Naive thymus-derived CD4-positive, alpha-beta T cell (primary cell): ENCODE results near the gene P2RX7. TPM values are rescaled to one million over a fixed set of nuclear protein-coding genes. Genes with fewer than 3 reads are reported as not detected.

ENCODE experiments used
- ATAC-seq: fragments of 150-1000 bp; cut with Tn5 transposase; 2 replicates; pipeline ENCODE4 v1.10.0; 2021; ENCODE audit warnings: mild to moderate bottlenecking, moderate library complexity
- CTCF ChIA-PET: fragments of 350-600 bp; sonication (Branson Sonifier 250); formaldehyde crosslinking; loops from one replicate; lab custom pipeline; 2021; ENCODE audit warnings: antibody characterized with exemption; lab: Charles Lee
- POLR2A ChIA-PET: fragments of 350-600 bp; sonication (Branson Sonifier 250); formaldehyde crosslinking; loops from one replicate; lab custom pipeline; 2021; ENCODE audit warnings: antibody characterized with exemption, inconsistent platforms; lab: Charles Lee
- DNase-seq, 9 donors: peaks; one replicate each; pipeline versions ENCODE4 v3.0.0 to v3.0.0-alpha.2; 2020 to 2022; ENCODE audit warnings: mixed read lengths in 1 of 9
- H3K27ac ChIP-seq: one replicate; pipeline ENCODE4 v1.7.0; 2013; ENCODE audit warnings: mild to moderate bottlenecking, low read depth, low read length, moderate library complexity
- H3K27me3 ChIP-seq, 2 donors: one replicate each; pipeline ENCODE4 v1.7.0; 2013; ENCODE audit warnings: low read length in 2 of 2, mild to moderate bottlenecking in 2 of 2, moderate library complexity in 2 of 2; ENCODE audit not compliant: control insufficient read depth in 2 of 2, insufficient read depth in 2 of 2
- H3K36me3 ChIP-seq, 3 experiments: 1 replicate in 2 of 3; 2 replicates in 1 of 3; pipeline ENCODE4 v1.7.0; 2013; ENCODE audit warnings: low read length in 3 of 3, mild to moderate bottlenecking in 3 of 3, moderate library complexity in 1 of 3; ENCODE audit not compliant: insufficient read depth in 3 of 3, control insufficient read depth in 2 of 3
- H3K4me1 ChIP-seq, 2 donors: one replicate each; pipeline ENCODE4 v1.7.0; 2013; ENCODE audit warnings: low read length in 2 of 2, mild to moderate bottlenecking in 2 of 2, moderate library complexity in 1 of 2; ENCODE audit not compliant: control insufficient read depth in 2 of 2, insufficient read depth in 2 of 2
- H3K4me3 ChIP-seq: 2 replicates; pipeline ENCODE4 v1.7.0; 2013; ENCODE audit warnings: mild to moderate bottlenecking, low read length
- H3K9me3 ChIP-seq, 3 experiments: 1 replicate in 2 of 3; 2 replicates in 1 of 3; pipeline ENCODE4 v1.7.0; 2013; ENCODE audit warnings: low read length in 3 of 3; ENCODE audit not compliant: control insufficient read depth in 2 of 3
- H3K27ac Mint-ChIP-seq, 9 donors: one replicate each; pipeline ENCODE4 v1.8.0; 2020 to 2022; ENCODE audit warnings: mixed read lengths in 9 of 9, mild to moderate bottlenecking in 8 of 9, moderate library complexity in 5 of 9, inconsistent platforms in 2 of 9
- H3K27me3 Mint-ChIP-seq, 5 donors: one replicate each; pipeline ENCODE4 v1.8.0; 2021 to 2022; ENCODE audit warnings: mixed read lengths in 5 of 5, mild to moderate bottlenecking in 1 of 5
- H3K36me3 Mint-ChIP-seq, 5 donors: one replicate each; pipeline ENCODE4 v1.8.0; 2020 to 2022; ENCODE audit warnings: mixed read lengths in 5 of 5, mild to moderate bottlenecking in 3 of 5, inconsistent platforms in 1 of 5
- H3K4me1 Mint-ChIP-seq, 7 donors: one replicate each; pipeline ENCODE4 v1.8.0; 2020 to 2022; ENCODE audit warnings: mixed read lengths in 7 of 7, mild to moderate bottlenecking in 3 of 7, inconsistent platforms in 1 of 7
- H3K4me3 Mint-ChIP-seq, 10 donors: one replicate each; pipeline ENCODE4 v1.8.0; 2020 to 2022; ENCODE audit warnings: mild to moderate bottlenecking in 10 of 10, mixed read lengths in 10 of 10, moderate library complexity in 6 of 10, inconsistent platforms in 2 of 10
- H3K9me3 Mint-ChIP-seq, 11 donors: one replicate each; pipeline ENCODE4 v1.8.0; 2020 to 2022; ENCODE audit warnings: mixed read lengths in 11 of 11, mild to moderate bottlenecking in 4 of 11, inconsistent platforms in 1 of 11, moderate library complexity in 1 of 11
- intact Hi-C, 2 donors: fragments of 100-400 bp; cut with micrococcal nuclease; formaldehyde crosslinking; loops; one replicate each; pipeline ENCODE4 v1.15.1; 2023
- polyA plus RNA-seq, 2 donors: library from polyadenylated mRNA; unstranded; fragments of 300-500 nt; fragmentation: Illumina TruSeq; gene quantifications; one replicate each; pipeline ENCODE4 v1.2.3, GENCODE V29; 2021
- total RNA-seq, 6 experiments: library from RNA in 5 of 6; stranded (reverse) in 5 of 6; gene quantifications; 1 replicate in 5 of 6; 2 replicates in 1 of 6; pipeline ENCODE4 v1.2.3 and lab custom pipeline; 2021 to 2026

Gene P2RX7
- total and polyA plus RNA-seq, 7 experiments from 2014 or later: 2.0 to 14.7 (median 5.1) TPM

DNA sequence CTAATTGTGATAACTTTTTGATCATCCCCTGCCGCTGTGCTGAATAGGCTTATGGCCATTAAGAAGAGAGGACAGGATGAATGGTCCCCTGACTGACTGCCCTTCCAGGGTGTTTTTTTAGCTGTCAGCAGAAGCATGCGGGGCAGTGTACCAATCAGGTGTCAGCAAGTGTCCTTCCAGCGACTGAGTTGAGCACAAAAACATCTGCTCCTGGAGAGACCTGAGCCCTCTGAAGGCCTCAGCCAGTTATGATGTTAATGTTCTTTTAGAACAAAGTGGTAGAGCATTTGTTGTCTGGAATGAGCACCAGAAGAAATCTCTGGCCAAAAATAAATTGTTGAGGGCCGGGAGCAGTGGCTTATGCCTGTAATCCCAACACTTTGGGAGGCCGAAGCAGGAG, 37.5 kb downstream of the P2RX7 start:
- H3K27ac Mint-ChIP-seq: peak overlapping the region in 1 of 9 donors; percentile 26
- ATAC-seq (no peak), DNase-seq (no peak)
- peaks cover 0 to 7% (median 0%) of the 10 kb centered on the region in 7 donors for H3K4me1 Mint-ChIP-seq
- intact Hi-C loops: no loop called here
- H3K36me3 ChIP-seq: peaks cover 0 to 9% (median 0%) of the 10 kb centered on the region in 3 experiments
- H3K9me3 Mint-ChIP-seq: no peaks in the 10 kb centered on the region
- no peak overlapping the region for H3K27ac ChIP-seq
- H3K4me3 Mint-ChIP-seq: no peak overlapping the region
- no peaks in the 10 kb centered on the region for H3K4me1 ChIP-seq
- peaks cover 4 to 35% (median 16%) of the 10 kb centered on the region in 5 donors for H3K36me3 Mint-ChIP-seq
- no peaks in the 10 kb centered on the region for H3K27me3 ChIP-seq
- ChIA-PET POLR2A (interaction anchor here (0.6 kb wide), 1 partner anchor 1088 kb away, joined by 3 read pairs; no protein-coding TSS in a partner anchor), CTCF (interaction anchor here (0.6 to 1.0 kb wide), 2 partner anchors 54 to 121 kb away, joined by 3 read pairs; no protein-coding TSS in a partner anchor)
- no peaks in the 10 kb centered on the region for H3K27me3 Mint-ChIP-seq
- H3K4me3 ChIP-seq: no peak overlapping the region
- no peaks in the 10 kb centered on the region for H3K9me3 ChIP-seq

DNA sequence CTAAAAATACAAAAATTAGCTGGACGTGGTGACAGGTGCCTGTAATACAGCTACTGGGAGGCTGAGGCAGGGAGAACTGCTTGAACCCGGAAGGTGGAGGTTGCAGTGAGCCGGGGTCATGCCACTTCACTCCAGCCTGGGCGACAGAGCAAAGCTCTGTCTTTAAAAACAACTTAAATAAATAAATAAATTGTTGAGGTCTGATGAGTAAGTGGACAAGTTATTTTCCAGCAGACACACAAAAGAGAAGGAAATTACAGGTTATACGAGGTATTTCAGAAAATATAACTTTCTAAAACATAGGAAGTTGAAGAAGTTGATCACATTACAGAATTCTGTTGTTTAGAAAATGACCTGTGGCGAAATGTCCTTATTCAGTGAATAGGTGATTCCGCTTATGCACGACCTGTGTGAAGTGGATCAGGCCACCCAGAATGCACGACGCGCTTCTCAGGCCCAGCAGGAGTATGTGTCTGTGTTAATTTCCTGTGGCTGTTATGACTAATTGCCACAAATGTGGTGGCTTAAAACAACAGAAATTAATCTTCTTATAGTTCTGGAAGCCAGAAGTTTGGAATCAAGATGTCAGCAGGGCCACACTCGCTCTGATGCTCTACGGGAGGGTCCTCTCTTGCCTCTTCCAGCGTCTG, 38.1 kb downstream of the P2RX7 start:
- Mint-ChIP-seq H3K36me3 (peaks cover 0 to 34% (median 12%) of the 10 kb centered on the region in 5 donors), H3K27ac (no peak overlapping the region)

DNA sequence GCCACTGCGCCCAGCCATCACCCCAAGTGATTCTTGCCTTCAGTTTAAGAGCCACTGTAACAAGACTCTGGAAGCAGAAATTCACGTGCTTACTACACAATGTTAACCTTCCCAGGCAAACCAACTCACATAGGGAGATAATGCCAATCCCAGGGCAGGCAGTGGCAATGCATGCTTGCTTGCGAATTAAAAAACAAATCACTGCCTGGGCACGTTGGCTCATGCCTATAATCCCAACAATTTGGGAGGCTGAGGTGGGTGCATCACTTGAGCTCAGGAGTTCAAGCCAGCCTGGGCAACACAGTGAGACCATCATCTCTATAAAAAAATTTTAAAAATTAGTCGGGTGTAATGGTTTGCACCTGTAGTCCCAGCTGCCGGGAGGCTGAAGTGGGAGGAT, 39.5 kb downstream of the P2RX7 start:
- Histone ChIP-seq H3K27me3 (no peaks in the 10 kb centered on the region), H3K36me3 (no peaks in the 10 kb centered on the region), H3K27ac (no peak overlapping the region), H3K4me1 (no peaks in the 10 kb centered on the region), H3K9me3 (no peaks in the 10 kb centered on the region), H3K4me3 (no peak overlapping the region)
- no peaks in the 10 kb centered on the region for H3K9me3 Mint-ChIP-seq
- no peak overlapping the region for H3K4me3 Mint-ChIP-seq
- DNase-seq: no peak
- peaks cover 0 to 7% (median 0%) of the 10 kb centered on the region in 7 donors for H3K4me1 Mint-ChIP-seq
- H3K36me3 Mint-ChIP-seq: peaks cover 0 to 35% (median 14%) of the 10 kb centered on the region in 5 donors
- ATAC-seq: no peak
- CTCF ChIA-PET: no interaction called here
- POLR2A ChIA-PET: no interaction called here
- H3K27me3 Mint-ChIP-seq: no peaks in the 10 kb centered on the region
- intact Hi-C loops: no loop called here
- no peak overlapping the region for H3K27ac Mint-ChIP-seq

More for the DNA sequence above, 38.1 kb downstream of the P2RX7 start:
- DNase-seq: no peak
- H3K27me3 ChIP-seq: no peaks in the 10 kb centered on the region
- peaks cover 0 to 7% (median 0%) of the 10 kb centered on the region in 7 donors for H3K4me1 Mint-ChIP-seq
- intact Hi-C loops: no loop called here
- no peaks in the 10 kb centered on the region for H3K27me3 Mint-ChIP-seq
- H3K4me3 Mint-ChIP-seq: no peak overlapping the region
- H3K4me1 ChIP-seq: no peaks in the 10 kb centered on the region
- no peaks in the 10 kb centered on the region for H3K9me3 Mint-ChIP-seq
- no peak overlapping the region for H3K4me3 ChIP-seq
- peaks cover 0 to 5% (median 0%) of the 10 kb centered on the region in 3 experiments for H3K36me3 ChIP-seq
- ATAC-seq: no peak
- CTCF ChIA-PET: interaction anchor here (0.6 to 1.0 kb wide), 2 partner anchors 54 to 121 kb away, joined by 3 read pairs; no protein-coding TSS in a partner anchor
- no peaks in the 10 kb centered on the region for H3K9me3 ChIP-seq
- POLR2A ChIA-PET: interaction anchor here (0.6 kb wide), 1 partner anchor 1087 kb away, joined by 3 read pairs; no protein-coding TSS in a partner anchor
- H3K27ac ChIP-seq: no peak overlapping the region

DNA sequence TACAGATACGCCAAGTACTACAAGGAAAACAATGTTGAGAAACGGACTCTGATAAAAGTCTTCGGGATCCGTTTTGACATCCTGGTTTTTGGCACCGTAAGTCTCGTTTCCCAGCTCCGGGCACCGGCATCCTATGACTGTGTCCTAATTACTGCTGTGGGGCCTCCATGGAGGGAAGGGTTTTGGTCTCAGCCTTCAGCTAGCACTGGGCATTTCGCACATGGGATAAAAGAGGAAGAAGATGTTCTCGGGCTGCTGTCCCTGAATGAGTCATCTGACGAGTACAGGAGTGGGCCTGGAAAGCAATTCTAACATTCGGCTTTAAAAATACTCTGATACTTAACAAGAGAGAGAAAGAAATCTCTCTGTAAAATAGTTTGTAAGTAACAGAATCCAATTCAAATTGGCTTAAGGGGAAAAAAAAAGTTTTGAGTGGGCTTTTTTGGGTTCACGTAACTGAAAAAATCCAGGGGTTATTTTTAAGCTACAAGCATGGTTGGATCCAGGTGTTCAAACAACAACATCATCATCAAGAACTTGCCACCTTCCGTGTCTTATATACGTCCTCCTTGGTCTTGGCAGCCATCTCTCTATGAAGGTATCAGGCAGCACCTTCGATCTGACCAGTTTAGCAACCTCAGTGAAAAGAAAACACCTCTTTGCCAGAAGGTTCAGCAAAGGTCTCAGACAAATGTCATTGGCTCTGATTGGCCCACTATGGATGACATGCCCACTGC, 42.9 kb downstream of the P2RX7 start:
- DNase-seq (no peak), ATAC-seq (peak; percentile 79)
- Histone ChIP-seq H3K9me3 (no peaks in the 10 kb centered on the region), H3K4me3 (no peak overlapping the region), H3K36me3 (no peaks in the 10 kb centered on the region), H3K4me1 (no peaks in the 10 kb centered on the region), H3K27ac (no peak overlapping the region), H3K27me3 (no peaks in the 10 kb centered on the region)
- Mint-ChIP-seq H3K4me3 (no peak overlapping the region), H3K36me3 (peaks cover 0 to 26% (median 19%) of the 10 kb centered on the region in 5 donors), H3K27me3 (no peaks in the 10 kb centered on the region), H3K27ac (no peak overlapping the region), H3K9me3 (no peaks in the 10 kb centered on the region), H3K4me1 (peaks cover 0 to 7% (median 0%) of the 10 kb centered on the region in 7 donors)
- intact Hi-C loops: no loop called here
- CTCF ChIA-PET: interaction anchor here (0.6 to 1.2 kb wide), 3 partner anchors 21 to 240 kb away, joined by 3 to 4 read pairs (median 3); no protein-coding TSS in a partner anchor
- POLR2A ChIA-PET: interaction anchor here (0.6 kb wide), 1 partner anchor 9 kb away, joined by 4 read pairs; no protein-coding TSS in a partner anchor

DNA sequence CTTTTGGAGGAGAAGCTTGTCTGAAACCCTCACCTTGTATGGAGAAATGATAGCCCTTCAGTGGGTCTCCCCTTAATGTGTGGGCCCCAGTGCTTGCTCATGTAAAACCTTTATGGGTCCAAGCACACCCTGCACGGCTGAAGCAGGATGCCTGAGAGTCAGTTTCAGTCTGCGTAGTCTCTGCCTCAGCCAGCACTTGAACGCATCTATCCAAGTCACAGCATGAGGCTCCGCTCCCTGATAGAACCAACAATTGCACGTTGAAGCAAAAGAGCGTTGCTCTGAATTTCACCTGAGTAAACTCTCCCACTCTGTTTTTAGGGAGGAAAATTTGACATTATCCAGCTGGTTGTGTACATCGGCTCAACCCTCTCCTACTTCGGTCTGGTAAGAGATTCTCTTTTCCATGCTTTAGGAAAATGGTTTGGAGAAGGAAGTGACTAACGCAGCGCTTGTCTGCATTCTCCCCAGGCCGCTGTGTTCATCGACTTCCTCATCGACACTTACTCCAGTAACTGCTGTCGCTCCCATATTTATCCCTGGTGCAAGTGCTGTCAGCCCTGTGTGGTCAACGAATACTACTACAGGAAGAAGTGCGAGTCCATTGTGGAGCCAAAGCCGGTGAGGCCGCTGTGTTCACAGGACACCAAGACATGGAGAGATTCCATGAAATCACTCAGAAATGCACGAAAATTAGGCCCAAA, 44.3 kb downstream of the P2RX7 start:
- Histone ChIP-seq H3K27ac (no peak overlapping the region), H3K4me3 (no peak overlapping the region), H3K9me3 (no peaks in the 10 kb centered on the region), H3K4me1 (no peaks in the 10 kb centered on the region), H3K36me3 (no peaks in the 10 kb centered on the region), H3K27me3 (no peaks in the 10 kb centered on the region)
- peaks cover 0 to 7% (median 0%) of the 10 kb centered on the region in 7 donors for H3K4me1 Mint-ChIP-seq
- ChIA-PET POLR2A (interaction anchor here (0.5 kb wide), 1 partner anchor 43 kb away, joined by 4 read pairs; no protein-coding TSS in a partner anchor), CTCF (no interaction called here)
- DNase-seq (no peak), ATAC-seq (no peak)
- H3K9me3 Mint-ChIP-seq: peaks cover 0 to 1% (median 0%) of the 10 kb centered on the region in 11 donors
- H3K27ac Mint-ChIP-seq: peak overlapping the region in 1 of 9 donors; percentile 10
- no peak overlapping the region for H3K4me3 Mint-ChIP-seq
- H3K27me3 Mint-ChIP-seq: no peaks in the 10 kb centered on the region
- H3K36me3 Mint-ChIP-seq: peaks cover 0 to 30% (median 19%) of the 10 kb centered on the region in 5 donors
- intact Hi-C loops: no loop called here

DNA sequence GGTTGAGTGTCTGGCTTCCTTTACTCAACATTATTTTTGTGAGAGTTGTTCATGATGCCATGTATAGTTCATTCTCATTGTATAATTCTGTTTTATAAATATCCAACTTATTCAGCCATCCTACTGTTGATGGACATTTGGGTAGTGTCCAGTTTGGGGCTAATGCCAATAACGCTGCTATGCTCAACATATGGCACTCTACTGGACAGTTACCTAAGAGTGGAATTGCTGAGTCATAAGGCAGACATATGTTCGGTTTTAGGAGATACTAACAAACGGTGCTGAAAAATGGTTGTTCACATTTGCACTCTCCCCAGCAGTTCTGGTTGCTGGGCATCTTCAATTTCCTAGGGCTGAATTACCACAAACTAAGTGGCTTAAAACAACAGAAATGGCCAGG, 48.5 kb downstream of the P2RX7 start:
- CTCF ChIA-PET: no interaction called here

More for the DNA sequence above, 48.5 kb downstream of the P2RX7 start:
- Mint-ChIP-seq H3K36me3 (peaks cover 0 to 26% (median 21%) of the 10 kb centered on the region in 5 donors), H3K27ac (no peak overlapping the region), H3K4me3 (no peak overlapping the region), H3K4me1 (peaks cover 0 to 6% (median 0%) of the 10 kb centered on the region in 7 donors), H3K9me3 (peaks cover 0 to 5% (median 0%) of the 10 kb centered on the region in 11 donors), H3K27me3 (no peaks in the 10 kb centered on the region)
- H3K4me1 ChIP-seq: no peaks in the 10 kb centered on the region
- no peaks in the 10 kb centered on the region for H3K27me3 ChIP-seq
- H3K9me3 ChIP-seq: no peaks in the 10 kb centered on the region
- H3K27ac ChIP-seq: no peak overlapping the region
- ATAC-seq (no peak), DNase-seq (no peak)
- H3K4me3 ChIP-seq: no peak overlapping the region
- intact Hi-C loops: no loop called here
- no peaks in the 10 kb centered on the region for H3K36me3 ChIP-seq
- POLR2A ChIA-PET: no interaction called here
